ENCODE measurements around the gene P2RY2. TPM values are rescaled to one million over a fixed set of nuclear protein-coding genes. Genes with fewer than 3 reads are reported as not detected.

The P2RY2 gene
- total and polyA plus RNA-seq, 10 of the 15 experiments (the other 5 are each of a cell fraction or from before 2014, with no cell fraction given), result 0.03 to 0.23 (median 0.17) TPM; not detected in 7

DNA sequence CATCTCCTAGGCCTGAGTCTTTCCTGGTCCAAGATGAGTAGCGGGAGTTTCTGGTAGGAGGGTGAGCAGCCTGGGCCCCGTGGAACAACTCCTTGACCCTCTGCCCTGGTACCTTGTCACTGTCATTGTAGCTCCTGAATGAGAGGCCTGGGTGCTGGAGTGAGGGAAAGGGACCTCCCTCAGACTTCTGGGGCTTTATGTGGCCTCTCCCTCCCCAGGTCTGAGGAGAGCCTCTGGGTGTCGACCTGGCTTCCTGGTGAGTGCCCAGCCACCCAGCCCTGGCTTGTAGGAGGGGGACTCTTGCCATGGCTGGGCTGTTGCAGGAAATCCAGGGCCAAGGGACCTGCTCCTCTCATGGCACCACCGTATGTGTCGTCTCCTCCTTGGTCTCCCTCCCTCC, 3.9 kb downstream of the P2RY2 start (continued):
- TF ChIP-seq, protein P1, sequence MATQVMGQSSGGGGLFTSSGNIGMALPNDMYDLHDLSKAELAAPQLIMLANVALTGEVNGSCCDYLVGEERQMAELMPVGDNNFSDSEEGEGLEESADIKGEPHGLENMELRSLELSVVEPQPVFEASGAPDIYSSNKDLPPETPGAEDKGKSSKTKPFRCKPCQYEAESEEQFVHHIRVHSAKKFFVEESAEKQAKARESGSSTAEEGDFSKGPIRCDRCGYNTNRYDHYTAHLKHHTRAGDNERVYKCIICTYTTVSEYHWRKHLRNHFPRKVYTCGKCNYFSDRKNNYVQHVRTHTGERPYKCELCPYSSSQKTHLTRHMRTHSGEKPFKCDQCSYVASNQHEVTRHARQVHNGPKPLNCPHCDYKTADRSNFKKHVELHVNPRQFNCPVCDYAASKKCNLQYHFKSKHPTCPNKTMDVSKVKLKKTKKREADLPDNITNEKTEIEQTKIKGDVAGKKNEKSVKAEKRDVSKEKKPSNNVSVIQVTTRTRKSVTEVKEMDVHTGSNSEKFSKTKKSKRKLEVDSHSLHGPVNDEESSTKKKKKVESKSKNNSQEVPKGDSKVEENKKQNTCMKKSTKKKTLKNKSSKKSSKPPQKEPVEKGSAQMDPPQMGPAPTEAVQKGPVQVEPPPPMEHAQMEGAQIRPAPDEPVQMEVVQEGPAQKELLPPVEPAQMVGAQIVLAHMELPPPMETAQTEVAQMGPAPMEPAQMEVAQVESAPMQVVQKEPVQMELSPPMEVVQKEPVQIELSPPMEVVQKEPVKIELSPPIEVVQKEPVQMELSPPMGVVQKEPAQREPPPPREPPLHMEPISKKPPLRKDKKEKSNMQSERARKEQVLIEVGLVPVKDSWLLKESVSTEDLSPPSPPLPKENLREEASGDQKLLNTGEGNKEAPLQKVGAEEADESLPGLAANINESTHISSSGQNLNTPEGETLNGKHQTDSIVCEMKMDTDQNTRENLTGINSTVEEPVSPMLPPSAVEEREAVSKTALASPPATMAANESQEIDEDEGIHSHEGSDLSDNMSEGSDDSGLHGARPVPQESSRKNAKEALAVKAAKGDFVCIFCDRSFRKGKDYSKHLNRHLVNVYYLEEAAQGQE (IDR thresholded peaks at IDR 0.05; ENCODE audit: low read depth, low read length), result no peak

DNA sequence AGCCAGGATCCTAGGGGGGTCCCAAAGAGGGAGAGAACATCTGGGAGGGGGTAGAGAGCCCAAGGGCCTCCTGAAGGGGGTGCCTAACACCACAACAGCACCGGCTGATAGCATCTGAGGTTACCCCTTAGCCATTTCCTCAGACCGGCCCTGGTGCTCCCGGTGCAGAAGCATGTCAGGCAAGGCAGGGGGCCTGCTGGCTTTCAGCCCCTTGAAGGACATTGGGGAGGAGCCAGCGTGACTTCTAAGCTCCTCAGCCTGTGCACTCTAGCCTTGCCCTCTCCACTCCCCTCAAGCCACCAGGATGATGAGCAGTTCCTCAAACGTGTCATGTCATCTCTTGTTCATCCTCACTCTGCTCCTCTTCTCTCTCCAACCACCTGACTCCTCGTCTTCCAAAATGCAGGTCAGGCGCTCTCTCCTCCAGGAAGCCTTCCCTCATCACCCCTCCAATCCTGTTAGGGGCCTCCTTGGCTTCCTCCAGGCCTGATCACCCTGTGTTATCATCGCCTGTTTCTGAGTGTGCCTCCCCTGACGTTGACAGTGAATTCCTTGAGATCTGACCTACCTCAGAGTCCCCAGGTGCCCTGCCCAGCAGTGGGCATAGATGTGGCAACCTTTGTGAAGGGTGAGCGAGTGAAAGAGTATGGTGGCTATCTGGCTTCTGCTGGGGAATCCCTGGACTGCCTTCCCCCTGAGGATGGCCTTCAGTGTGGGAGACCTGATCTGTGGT, 6.1 kb downstream of the P2RY2 start:
- H3K36me3 ChIP-seq (ENCODE audit: control insufficient read depth in 2 of 2, insufficient read depth in 2 of 2, low read length in 1 of 2), result no peaks in the 10 kb centered on the region
- H3K4me1 ChIP-seq (ENCODE audit: control insufficient read depth, insufficient read depth, low read length), result no peaks in the 10 kb centered on the region
- 14% methylated on average over 10 of the region's 10 CpGs for WGBS (ENCODE audit: insufficient coverage, insufficient replicate concordance, low lambda C conversion rate, missing lambda C conversion rate)
- ChIA-PET CTCF (interaction anchor here (0.7 to 0.8 kb wide), 2 partner anchors 71 to 430 kb away, joined by 3 read pairs; partner anchors contain the start of gene STARD10), SMC1A (ENCODE audit: uncharacterized antibody, unreplicated experiment) (no interaction called here), POLR2A (no interaction called here), RAD21 (ENCODE audit: unreplicated experiment) (no interaction called here)
- no peak; the same call in 2 of the 3 replicates for ATAC-seq
- in situ Hi-C loops (cut with MboI) (no loop called here), intact Hi-C loops (cut with micrococcal nuclease; ENCODE audit: unreplicated experiment) (no loop called here)
- DNase-seq (ENCODE audit: low read depth, low spot score), result no peak
- BruUV-seq (replicated peaks), result no TSS peak
- H4K20me1 ChIP-seq (ENCODE audit: control insufficient read depth, insufficient read depth), result no peaks in the 10 kb centered on the region
- no peaks in the 10 kb centered on the region for H3K27me3 ChIP-seq (replicated peaks in 1 of 2; ENCODE audit: control insufficient read depth in 2 of 2, insufficient read depth in 2 of 2, low read length in 1 of 2)
- H2AFZ ChIP-seq (ENCODE audit: control insufficient read depth, low read depth, low read length), result no peak overlapping the region
- H3K27ac ChIP-seq (ENCODE audit: control insufficient read depth, insufficient read depth), result no peak overlapping the region
- H3K4me3 ChIP-seq, result no peak overlapping the region
- no peaks in the 10 kb centered on the region for H3K79me2 ChIP-seq (ENCODE audit: control insufficient read depth, insufficient read depth, low read length)
- FAIRE-seq, result no peak
- TF ChIP-seq MEF2B (IDR thresholded peaks at IDR 0.05; ENCODE audit: partially characterized antibody, poor library complexity, severe bottlenecking), result no peak
- TF ChIP-seq HDAC6 (IDR thresholded peaks at IDR 0.05; ENCODE audit: unreplicated experiment), result no peak
- TF ChIP-seq NFXL1 (IDR thresholded peaks at IDR 0.05; ENCODE audit: borderline replicate concordance), result no peak
- no peak for TF ChIP-seq SIN3A (IDR thresholded peaks at IDR 0.05; ENCODE audit: low read depth, low read length)
- TF ChIP-seq NR2C1 (IDR thresholded peaks at IDR 0.05), result no peak
- TF ChIP-seq DPF2 (IDR thresholded peaks at IDR 0.05), result no peak
- no peak for TF ChIP-seq POLR2AphosphoS5 (IDR thresholded peaks at IDR 0.05; ENCODE audit: low read length)
- H3K4me2 ChIP-seq (ENCODE audit: control insufficient read depth, insufficient read depth), result no peak overlapping the region
- H3K9ac ChIP-seq (ENCODE audit: control insufficient read depth, insufficient read depth, low read length), result no peak overlapping the region
- no peaks in the 10 kb centered on the region for H3K9me3 ChIP-seq (replicated peaks; ENCODE audit: control insufficient read depth, insufficient read depth, low read length)

Measured in GM12878 (cell line).